ENCODE data around the gene LMOD3. TPM values are rescaled to one million over a fixed set of nuclear protein-coding genes. Genes with fewer than 3 reads are reported as not detected.

LMOD3 gene
- total RNA-seq, 2 donors from 2014 or later = 0.33 TPM; not detected in 1

GRCh38 chr3:69088063-69088462 is 34.3 kb downstream of the LMOD3 start:
- Histone ChIP-seq H3K4me3 (no peak overlapping the region), H3K27ac (peak overlapping the region in 1 of 4 donors; percentile 96), H3K4me1 (peaks cover 88% of the 10 kb centered on the region), H3K36me3 (replicated peaks in 1 of 2; ENCODE audit: insufficient read depth in 1 of 2, low read depth in 2 of 2) (no peaks in the 10 kb centered on the region), H3K27me3 (no peaks in the 10 kb centered on the region), H3K9me3 (no peaks in the 10 kb centered on the region)
- 50% methylated on average over 2 of the region's 2 CpGs for WGBS, 2 donors
- TF ChIP-seq, protein P1, sequence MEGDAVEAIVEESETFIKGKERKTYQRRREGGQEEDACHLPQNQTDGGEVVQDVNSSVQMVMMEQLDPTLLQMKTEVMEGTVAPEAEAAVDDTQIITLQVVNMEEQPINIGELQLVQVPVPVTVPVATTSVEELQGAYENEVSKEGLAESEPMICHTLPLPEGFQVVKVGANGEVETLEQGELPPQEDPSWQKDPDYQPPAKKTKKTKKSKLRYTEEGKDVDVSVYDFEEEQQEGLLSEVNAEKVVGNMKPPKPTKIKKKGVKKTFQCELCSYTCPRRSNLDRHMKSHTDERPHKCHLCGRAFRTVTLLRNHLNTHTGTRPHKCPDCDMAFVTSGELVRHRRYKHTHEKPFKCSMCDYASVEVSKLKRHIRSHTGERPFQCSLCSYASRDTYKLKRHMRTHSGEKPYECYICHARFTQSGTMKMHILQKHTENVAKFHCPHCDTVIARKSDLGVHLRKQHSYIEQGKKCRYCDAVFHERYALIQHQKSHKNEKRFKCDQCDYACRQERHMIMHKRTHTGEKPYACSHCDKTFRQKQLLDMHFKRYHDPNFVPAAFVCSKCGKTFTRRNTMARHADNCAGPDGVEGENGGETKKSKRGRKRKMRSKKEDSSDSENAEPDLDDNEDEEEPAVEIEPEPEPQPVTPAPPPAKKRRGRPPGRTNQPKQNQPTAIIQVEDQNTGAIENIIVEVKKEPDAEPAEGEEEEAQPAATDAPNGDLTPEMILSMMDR (IDR thresholded peaks at IDR 0.05) = no peak
- no peak for TF ChIP-seq POLR2A (IDR thresholded peaks at IDR 0.05)
- intact Hi-C loops (cut with DNase I) = no loop called here
- ATAC-seq (no peak), DNase-seq (no peak)

DNA sequence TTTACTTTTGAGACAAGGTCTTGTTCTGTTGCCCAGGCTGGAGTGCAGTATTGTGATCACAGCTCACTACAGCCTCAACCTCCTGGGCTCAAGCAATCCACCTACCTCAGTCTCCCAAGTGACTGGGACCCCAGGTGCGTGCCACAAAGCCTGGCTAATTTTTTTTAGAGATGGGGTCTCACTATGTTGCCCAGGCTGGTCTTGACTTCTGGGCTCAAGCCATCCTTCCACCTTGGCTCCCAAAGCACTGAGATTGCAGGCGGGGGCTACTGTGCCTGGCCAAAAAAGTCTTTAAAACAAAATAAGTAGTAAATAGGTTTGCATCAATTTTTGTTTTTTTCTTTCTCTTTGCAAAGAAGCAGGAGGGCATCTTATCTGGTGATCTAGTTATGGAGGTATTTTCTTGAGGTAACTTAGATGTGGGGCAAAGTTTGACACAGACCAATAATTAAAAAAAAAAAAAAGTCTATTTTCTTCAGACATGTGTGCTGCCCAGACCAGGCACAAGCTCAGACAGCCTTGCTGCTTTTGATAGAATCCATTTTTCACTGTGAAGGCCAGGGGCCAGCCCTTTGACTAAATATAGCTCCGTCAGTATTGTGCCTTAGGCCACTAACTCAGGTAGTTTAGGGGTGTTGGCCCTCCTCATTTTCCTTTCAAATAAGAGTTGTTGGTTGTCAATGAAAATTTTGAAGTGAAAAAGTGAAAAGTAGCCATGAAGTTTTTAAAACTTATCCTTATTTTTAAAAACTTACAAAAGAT is 35.2 kb downstream of the LMOD3 start:
- Histone ChIP-seq H3K27me3 (no peaks in the 10 kb centered on the region), H3K36me3 (replicated peaks in 1 of 2; ENCODE audit: insufficient read depth in 1 of 2, low read depth in 2 of 2) (no peaks in the 10 kb centered on the region), H3K27ac (peak overlapping the region; percentile 59 to 96 (median 94)), H3K9me3 (no peaks in the 10 kb centered on the region), H3K4me1 (peaks cover 85% of the 10 kb centered on the region), H3K4me3 (no peak overlapping the region)
- ATAC-seq (no peak), DNase-seq (no peak)
- TF ChIP-seq POLR2A (IDR thresholded peaks at IDR 0.05) = no peak
- TF ChIP-seq, protein P1 (IDR thresholded peaks at IDR 0.05) = no peak
- 61 to 62% methylated on average over 3 of the region's 3 CpGs for WGBS, 2 donors
- intact Hi-C loops (cut with DNase I) = no loop called here

GRCh38 chr3:69085833-69086722 is 36.3 kb downstream of the LMOD3 start:
- Histone ChIP-seq H3K27me3 (no peaks in the 10 kb centered on the region), H3K27ac (peak overlapping the region; percentile 89 to 96 (median 94)), H3K9me3 (no peaks in the 10 kb centered on the region), H3K4me3 (peak overlapping the region; percentile 50 to 89), H3K4me1 (peaks cover 74% of the 10 kb centered on the region), H3K36me3 (replicated peaks in 1 of 2; ENCODE audit: insufficient read depth in 1 of 2, low read depth in 2 of 2) (no peaks in the 10 kb centered on the region)
- DNase-seq (peak; percentile 90 to 98 (median 94)), ATAC-seq (peak; percentile 63)
- peak; percentile 59 to 68 (median 63) for TF ChIP-seq POLR2A (IDR thresholded peaks at IDR 0.05)
- TF ChIP-seq, protein P1 (IDR thresholded peaks at IDR 0.05) = no peak
- 0% methylated on average over 8 of the region's 8 CpGs for WGBS, 2 donors
- intact Hi-C loops (cut with DNase I) = no loop called here

DNA sequence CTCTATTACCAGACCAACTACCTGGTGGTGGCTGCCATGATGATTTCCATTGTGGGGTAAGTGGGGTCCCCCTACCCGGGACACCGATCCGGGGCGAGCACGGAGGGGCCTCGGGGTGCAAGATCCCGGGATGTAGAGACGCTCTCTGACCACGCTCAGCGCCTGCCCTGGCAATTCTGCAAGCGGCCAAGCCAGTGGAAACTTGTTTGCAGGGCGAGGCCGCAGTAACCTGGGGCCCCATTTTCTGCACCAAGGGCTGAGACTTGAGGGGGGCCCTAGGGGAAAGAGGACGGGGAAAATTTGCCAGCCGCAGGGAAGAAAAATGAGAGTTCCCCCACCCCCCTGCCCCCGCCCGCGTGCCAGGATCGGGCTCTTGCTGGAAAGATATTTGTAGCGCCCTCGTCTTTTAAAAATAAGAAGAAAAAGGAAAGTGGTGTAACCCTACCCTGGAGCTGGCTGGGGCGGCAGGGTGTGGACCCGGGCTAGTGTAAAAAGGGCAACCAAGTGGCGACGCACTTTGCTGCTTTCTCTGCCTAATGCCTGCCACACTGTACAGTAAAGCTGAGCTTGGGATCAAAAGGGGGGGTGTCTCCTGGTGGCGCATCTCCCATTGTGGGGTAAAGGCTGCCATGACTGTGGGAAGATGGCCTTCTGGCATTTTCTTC is 37.1 kb downstream of the LMOD3 start:
- peak overlapping the region; percentile 50 to 89 for H3K4me3 ChIP-seq
- peak; percentile 2 for ATAC-seq

More for the DNA sequence above, 37.1 kb downstream of the LMOD3 start:
- DNase-seq = peak; percentile 22 to 46 (median 30)
- TF ChIP-seq, protein P1 (IDR thresholded peaks at IDR 0.05) = no peak
- no peak for TF ChIP-seq POLR2A (IDR thresholded peaks at IDR 0.05)
- H3K36me3 ChIP-seq (replicated peaks in 1 of 2; ENCODE audit: insufficient read depth in 1 of 2, low read depth in 2 of 2) = no peaks in the 10 kb centered on the region
- 0% methylated on average over 21 to 26 of the region's 26 CpGs for WGBS, 2 donors
- peaks cover 74% of the 10 kb centered on the region for H3K4me1 ChIP-seq
- H3K27ac ChIP-seq = peak overlapping the region; percentile 89 to 96 (median 94)
- H3K9me3 ChIP-seq = no peaks in the 10 kb centered on the region
- H3K27me3 ChIP-seq = no peaks in the 10 kb centered on the region
- intact Hi-C loops (cut with DNase I) = no loop called here
